ENCODE measurements around the gene HSF2BP.

DNA sequence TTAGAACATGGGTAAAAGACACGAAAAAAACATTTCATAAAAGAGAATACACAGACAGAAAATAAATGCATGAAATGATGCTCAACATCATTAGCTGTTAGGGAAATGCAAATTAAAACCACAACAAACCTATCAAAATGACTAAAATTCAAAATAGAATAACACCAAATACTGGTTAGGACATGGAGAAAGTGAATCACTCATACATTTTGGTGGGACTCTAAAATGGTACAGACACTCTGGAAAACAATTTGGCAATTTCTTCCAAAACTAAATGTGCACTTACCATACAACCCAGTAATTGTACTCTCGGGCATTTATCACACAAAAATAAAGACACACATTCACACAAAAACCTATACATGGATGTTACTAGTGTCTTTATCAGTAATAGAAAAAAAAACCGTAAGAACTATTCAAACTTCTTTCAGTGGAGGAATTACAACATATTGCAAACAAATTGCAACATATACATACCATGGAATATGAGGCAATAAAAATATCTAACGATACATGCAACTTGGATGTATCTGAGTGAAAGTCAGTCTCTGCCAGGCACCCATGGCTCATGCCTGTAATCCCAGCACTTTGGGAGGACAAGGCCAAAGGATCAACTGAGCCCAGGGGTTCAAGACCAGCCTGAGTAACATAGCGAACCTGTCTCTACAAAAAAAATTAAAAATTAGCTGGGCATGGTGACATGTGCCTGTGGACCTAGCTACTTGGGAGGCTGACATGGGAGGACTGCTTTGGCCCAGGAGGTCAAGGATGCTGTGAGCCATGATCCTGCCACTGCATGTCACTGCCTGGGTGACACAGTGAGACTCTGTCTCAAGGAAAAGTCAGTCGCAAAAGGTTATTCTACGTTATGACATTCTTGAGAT is 19.6 kb downstream of the HSF2BP start:
- TF ChIP-seq, protein P1, sequence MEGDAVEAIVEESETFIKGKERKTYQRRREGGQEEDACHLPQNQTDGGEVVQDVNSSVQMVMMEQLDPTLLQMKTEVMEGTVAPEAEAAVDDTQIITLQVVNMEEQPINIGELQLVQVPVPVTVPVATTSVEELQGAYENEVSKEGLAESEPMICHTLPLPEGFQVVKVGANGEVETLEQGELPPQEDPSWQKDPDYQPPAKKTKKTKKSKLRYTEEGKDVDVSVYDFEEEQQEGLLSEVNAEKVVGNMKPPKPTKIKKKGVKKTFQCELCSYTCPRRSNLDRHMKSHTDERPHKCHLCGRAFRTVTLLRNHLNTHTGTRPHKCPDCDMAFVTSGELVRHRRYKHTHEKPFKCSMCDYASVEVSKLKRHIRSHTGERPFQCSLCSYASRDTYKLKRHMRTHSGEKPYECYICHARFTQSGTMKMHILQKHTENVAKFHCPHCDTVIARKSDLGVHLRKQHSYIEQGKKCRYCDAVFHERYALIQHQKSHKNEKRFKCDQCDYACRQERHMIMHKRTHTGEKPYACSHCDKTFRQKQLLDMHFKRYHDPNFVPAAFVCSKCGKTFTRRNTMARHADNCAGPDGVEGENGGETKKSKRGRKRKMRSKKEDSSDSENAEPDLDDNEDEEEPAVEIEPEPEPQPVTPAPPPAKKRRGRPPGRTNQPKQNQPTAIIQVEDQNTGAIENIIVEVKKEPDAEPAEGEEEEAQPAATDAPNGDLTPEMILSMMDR (conservative IDR thresholded peaks at IDR 0.05), result no peak
- no peak for TF ChIP-seq EZH2 (IDR thresholded peaks at IDR 0.05; ENCODE audit: low read depth)

All from PC-9 (cell line).